Right lobe of liver (tissue), 6 donors: ENCODE results near the gene AMPH. TPM values are rescaled to one million over a fixed set of nuclear protein-coding genes. Genes with fewer than 3 reads are reported as not detected.

Source experiments
- ATAC-seq, 4 donors: fragments of 200-7000 bp; cut with Tn5 transposase; one replicate each; pipeline ENCODE4 v1.9.1; 2020; ENCODE audit warnings: mild to moderate bottlenecking in 4 of 4, moderate library complexity in 4 of 4
- DNase-seq, 3 donors: peaks; one replicate each; pipeline ENCODE4 v3.0.0-alpha.2; 2020
- H3K27ac ChIP-seq, 3 donors: fragments of 200-600 bp; one replicate each; pipeline ENCODE4 v1.8.0; 2022
- H3K27me3 ChIP-seq, 2 donors: fragments of 200-600 bp; one replicate each; pipeline ENCODE4 v1.8.0; 2022
- H3K36me3 ChIP-seq, 4 donors: fragments of 200-600 bp; sonication (generic) in 1 of 4; one replicate each; pipeline versions ENCODE4 v1.5.1 to v1.8.0; 2017 to 2022; ENCODE audit warnings: control low read depth in 1 of 4
- H3K4me1 ChIP-seq, 4 donors: fragments of 200-600 bp; sonication (generic) in 1 of 4; one replicate each; pipeline versions ENCODE4 v1.5.1 to v1.8.0; 2017 to 2022; ENCODE audit warnings: control low read depth in 1 of 4
- H3K4me3 ChIP-seq, 3 donors: fragments of 200-600 bp; one replicate each; pipeline ENCODE4 v1.8.0; 2022
- H3K9me3 ChIP-seq, 4 donors: fragments of 200-600 bp; sonication (generic) in 1 of 4; one replicate each; pipeline versions ENCODE4 v1.5.1 to v1.8.0; 2017 to 2022; ENCODE audit warnings: control low read depth in 1 of 4
- CTCF ChIP-seq, 4 donors: fragments of 200-600 bp in 3 of 4; fragments of 450-650 bp in 1 of 4; IDR thresholded peaks; one replicate each; pipeline versions ENCODE4 v1.5.1 to v1.8.0; 2016 to 2022; ENCODE audit warnings: antibody characterized with exemption in 4 of 4, mild to moderate bottlenecking in 2 of 4
- POLR2A ChIP-seq: fragments of 450-650 bp; IDR thresholded peaks from one replicate; pipeline ENCODE4 v1.6.1; 2017; ENCODE audit warnings: antibody characterized with exemption, mild to moderate bottlenecking
- WGBS: methylation state at CpG from one replicate; pipeline ENCODE4 v1.1.6; 2018; ENCODE audit warnings: low coverage, low lambda C conversion rate; ENCODE audit not compliant: insufficient coverage; ENCODE audit errors: missing lambda C conversion rate; 5-methylcytosine and 5-hydroxymethylcytosine counted together
- intact Hi-C, 2 donors: fragments of 100-400 bp; cut with DNase I; formaldehyde crosslinking; loops; one replicate each; pipeline versions ENCODE4 v1.11.2 to v1.14.1; 2022
- total RNA-seq, 6 experiments: library from RNA; depleted of rRNA in 2 of 6; stranded (reverse); fragments of >200 nt in 2 of 6; fragmentation: NEBNext Ultra II Directional in 3 of 6; extraction: Animal tissue kit (Norgen Biotek cat#: 25700) in 3 of 6; gene quantifications; one replicate each; pipeline versions ENCODE4 v1.1.0 to v1.2.4, GENCODE V29; 2016 to 2023
- donor health status: DM: no; HTN: yes; CAD: no.
- donor health status: DM: no; HTN: no; CAD: no.
- donor health status: DM: no; HTN: no; CAD: no.
- donor health status: DM: no; HTN: yes; CAD: no.
- donor health status: DM: no; HTN: yes; CAD: no.

The AMPH gene
- total RNA-seq, 6 experiments from 2014 or later: 0.20 to 0.67 (median 0.39) TPM

GRCh38 chr7:38632411-38632810, 1.2 kb upstream of the AMPH start:
- no peak for TF ChIP-seq POLR2A
- TF ChIP-seq CTCF (IDR thresholded peaks at IDR 0.05): no peak
- WGBS: 40% methylated on average over 1 of the region's 2 CpGs
- intact Hi-C loops: no loop called here
- H3K36me3 ChIP-seq: no peaks in the 10 kb centered on the region
- H3K27me3 ChIP-seq: no peaks in the 10 kb centered on the region
- DNase-seq (no peak), ATAC-seq (no peak)
- H3K4me3 ChIP-seq: no peak overlapping the region
- no peaks in the 10 kb centered on the region for H3K4me1 ChIP-seq
- H3K27ac ChIP-seq: no peak overlapping the region
- no peaks in the 10 kb centered on the region for H3K9me3 ChIP-seq

- intact Hi-C loops: no loop called here
- DNase-seq (no peak), ATAC-seq (no peak)
- H3K4me3 ChIP-seq: no peak overlapping the region
- H3K9me3 ChIP-seq: no peaks in the 10 kb centered on the region
- TF ChIP-seq CTCF (IDR thresholded peaks at IDR 0.05) (no peak), POLR2A (no peak)
- no peaks in the 10 kb centered on the region for H3K27me3 ChIP-seq
- H3K27ac ChIP-seq: no peak overlapping the region
- whole genome bisulfite sequencing: 40% methylated on average over 11 of the region's 12 CpGs
- no peaks in the 10 kb centered on the region for H3K4me1 ChIP-seq
- H3K36me3 ChIP-seq: no peaks in the 10 kb centered on the region
Measured at GRCh38 chr7:38629651-38630510, 1.3 kb downstream of the AMPH start.

GRCh38 chr7:38628630-38629385, 2.4 kb downstream of the AMPH start:
- intact Hi-C loops: no loop called here
- Histone ChIP-seq H3K4me3 (no peak overlapping the region), H3K27ac (no peak overlapping the region), H3K9me3 (peaks cover 0 to 3% (median 0%) of the 10 kb centered on the region in 4 donors), H3K4me1 (no peaks in the 10 kb centered on the region), H3K27me3 (no peaks in the 10 kb centered on the region), H3K36me3 (no peaks in the 10 kb centered on the region)
- ATAC-seq (no peak), DNase-seq (no peak)
- TF ChIP-seq POLR2A (no peak), CTCF (IDR thresholded peaks at IDR 0.05) (no peak)
- WGBS: 54% methylated on average over 5 of the region's 5 CpGs

GRCh38 chr7:38625866-38626265, 5.3 kb downstream of the AMPH start:
- H3K36me3 ChIP-seq: no peaks in the 10 kb centered on the region
- intact Hi-C loops: no loop called here
- DNase-seq (no peak), ATAC-seq (no peak)
- no peak overlapping the region for H3K4me3 ChIP-seq
- peaks cover 0 to 3% (median 0%) of the 10 kb centered on the region in 4 donors for H3K9me3 ChIP-seq
- no peaks in the 10 kb centered on the region for H3K27me3 ChIP-seq
- H3K27ac ChIP-seq: no peak overlapping the region
- TF ChIP-seq CTCF (IDR thresholded peaks at IDR 0.05) (no peak), POLR2A (no peak)
- H3K4me1 ChIP-seq: no peaks in the 10 kb centered on the region
